Urinary bladder (tissue), 4 donors: ENCODE data around the gene CLEC12A. TPM values are rescaled to one million over a fixed set of nuclear protein-coding genes. Genes with fewer than 3 reads are reported as not detected.

Source experiments
- DNase-seq: peaks from one replicate; pipeline ENCODE4 v3.0.0-alpha.2; 2015; ENCODE audit errors: extremely low spot score
- H3K27ac ChIP-seq: one replicate; pipeline ENCODE4 v1.5.1; 2013; ENCODE audit warnings: low read depth, mild to moderate bottlenecking, moderate library complexity
- H3K36me3 ChIP-seq: one replicate; pipeline ENCODE4 v1.6.1; 2013; ENCODE audit warnings: mild to moderate bottlenecking, moderate library complexity; ENCODE audit not compliant: insufficient read depth
- H3K4me1 ChIP-seq: one replicate; pipeline ENCODE4 v1.6.1; 2013; ENCODE audit warnings: mild to moderate bottlenecking, moderate library complexity; ENCODE audit not compliant: insufficient read depth
- H3K4me3 ChIP-seq: one replicate; pipeline ENCODE4 v1.5.1; 2013; ENCODE audit warnings: low read depth, low read length
- whole genome bisulfite sequencing: extraction: QIAGEN DNeasy Blood & Tissue Kit; methylation state at CpG from one replicate; pipeline ENCODE4 v1.1.7; 2013; 5-methylcytosine and 5-hydroxymethylcytosine counted together
- polyA plus RNA-seq: library from polyadenylated mRNA; stranded (reverse); fragments of 200-250 nt; gene quantifications from one replicate; pipeline ENCODE4 v1.2.3, GENCODE V29; 2013
- total RNA-seq: library from RNA; depleted of rRNA; stranded (reverse); fragments of >200 nt; gene quantifications from one replicate; pipeline ENCODE4 v1.2.3, GENCODE V29; 2014
- donor health status: healthy with polysubstance abuse.
- donor health status: healthy.

Gene CLEC12A
- total RNA-seq (1.5 TPM), polyA plus RNA-seq (1.6 TPM)

DNA sequence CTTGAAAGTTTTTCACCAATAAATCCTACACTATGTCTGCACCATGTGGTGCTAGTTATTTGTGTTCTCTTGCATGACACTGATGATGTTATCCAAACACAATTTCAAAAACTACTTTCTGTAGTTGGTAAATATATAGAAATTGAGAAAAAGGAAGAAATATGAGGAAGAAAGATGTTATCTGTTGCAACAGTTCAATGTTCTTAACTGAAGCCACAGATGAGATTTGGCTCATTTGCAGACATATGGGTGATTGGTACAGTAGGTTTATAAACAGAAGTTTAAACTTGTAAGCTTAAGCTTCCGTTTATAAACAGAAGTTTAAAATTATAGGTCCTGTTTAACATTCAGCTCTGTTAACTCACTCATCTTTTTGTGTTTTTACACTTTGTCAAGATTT, at the start of gene CLEC12A:
CLEC12A (plus strand) TSS at position 229 of the 400 bp plus-strand sequence. CDS start 188 bp downstream, outside the sequence.
- no peak for DNase-seq
- WGBS = 36% methylated on average over 1 of the region's 1 CpG
- H3K4me3 ChIP-seq = no peak within 1 kb of the TSS
- H3K36me3 ChIP-seq = no peaks in the 10 kb centered on the region
- no peak within 1 kb of the TSS for H3K27ac ChIP-seq
- H3K4me1 ChIP-seq = no peaks in the 10 kb centered on the region

DNA sequence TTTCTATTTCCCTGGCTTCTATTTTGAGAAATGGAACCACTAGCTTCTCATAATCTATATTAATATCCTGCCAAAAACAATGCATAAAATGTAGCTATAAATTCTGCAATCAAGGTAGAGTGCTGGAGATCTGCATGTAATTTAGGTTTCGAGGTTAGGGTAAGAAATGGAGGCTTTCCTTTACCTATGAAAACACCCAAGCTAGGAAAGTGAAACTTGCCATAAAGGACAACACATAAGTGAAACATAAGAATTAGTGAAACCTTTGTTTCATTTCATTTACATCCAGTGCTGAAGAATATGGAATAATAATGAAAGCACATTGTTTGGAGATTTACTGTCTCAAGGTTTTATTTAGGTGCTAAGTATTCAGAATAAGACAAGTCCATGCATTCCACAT, 48.8 kb upstream of the CLEC12A start:
- H3K4me3 ChIP-seq = no peak overlapping the region
- no peaks in the 10 kb centered on the region for H3K36me3 ChIP-seq
- 86% methylated on average over 1 of the region's 1 CpG for WGBS
- no peak overlapping the region for H3K27ac ChIP-seq
- no peak for DNase-seq
- no peaks in the 10 kb centered on the region for H3K4me1 ChIP-seq

DNA sequence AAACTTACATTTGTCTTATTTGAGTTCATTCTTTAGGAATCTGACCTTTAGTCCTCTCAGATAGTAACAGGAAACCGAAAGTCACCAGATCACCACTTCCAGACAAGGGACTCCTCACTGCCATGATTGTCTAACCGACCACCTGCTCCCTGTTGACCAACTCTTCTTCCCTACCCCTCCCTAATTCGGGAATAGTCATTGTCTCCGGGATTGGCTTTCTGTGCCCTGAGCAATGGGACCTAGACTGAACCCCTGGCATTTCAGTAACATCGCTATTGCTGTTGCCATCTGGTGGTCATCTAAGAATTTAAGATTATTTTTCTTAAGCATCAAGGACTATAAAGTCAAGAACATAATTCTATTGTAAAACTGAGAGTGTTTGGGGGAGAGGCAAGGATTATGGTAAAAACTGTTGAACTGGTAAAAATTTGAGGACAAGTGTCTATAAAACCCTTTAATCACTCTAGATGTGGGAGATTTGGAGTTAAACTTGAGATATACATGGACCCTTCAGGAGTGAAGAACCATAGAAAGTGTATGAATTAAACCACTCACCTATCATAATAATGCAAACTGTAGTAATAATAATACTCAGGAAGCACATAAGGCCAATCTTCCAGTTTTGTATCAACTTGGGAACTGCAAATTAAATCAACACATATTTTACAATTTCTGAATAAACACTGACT, 45.4 kb upstream of the CLEC12A start:
- 14% methylated on average over 5 of the region's 5 CpGs for WGBS
- no peak overlapping the region for H3K4me3 ChIP-seq
- no peak overlapping the region for H3K27ac ChIP-seq
- no peaks in the 10 kb centered on the region for H3K36me3 ChIP-seq
- H3K4me1 ChIP-seq = no peaks in the 10 kb centered on the region
- no peak for DNase-seq

DNA sequence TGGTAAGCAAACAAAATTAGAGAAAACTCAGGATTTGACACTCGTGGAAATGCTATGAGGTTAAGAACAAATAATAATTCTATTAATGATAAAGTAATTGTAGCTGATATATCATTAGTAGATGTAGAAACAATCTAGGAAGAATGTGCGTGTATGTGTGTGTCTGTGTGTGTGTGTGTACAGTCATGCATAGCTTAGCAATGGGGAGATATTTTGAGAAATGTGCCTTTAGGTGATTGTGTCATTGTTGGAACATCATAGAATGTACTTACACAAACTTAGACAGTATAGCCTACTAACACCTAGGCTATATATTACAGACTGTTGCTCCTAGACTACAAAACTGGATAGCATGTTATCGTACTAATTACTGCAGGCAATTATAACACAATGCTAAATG, 44.3 kb upstream of the CLEC12A start:
- no peaks in the 10 kb centered on the region for H3K4me1 ChIP-seq
- 89% methylated on average over 3 of the region's 3 CpGs for WGBS

DNA sequence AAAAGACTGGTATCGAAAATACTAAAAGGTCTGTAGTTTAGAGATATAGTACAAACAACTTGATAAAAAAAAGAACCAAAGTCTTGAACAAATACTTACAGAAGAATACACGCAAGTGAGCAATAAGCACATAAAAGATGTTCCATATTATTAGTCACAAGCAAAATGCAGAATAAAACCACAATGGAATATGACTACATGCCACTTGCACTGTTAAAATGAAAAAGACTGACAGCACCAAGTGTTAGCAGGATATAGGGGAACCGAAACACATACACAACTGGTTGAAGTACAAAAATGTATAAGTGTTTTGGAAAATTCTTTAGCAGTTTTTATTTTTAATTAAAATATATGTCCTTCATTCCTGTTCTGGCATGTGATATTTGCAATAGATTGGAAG, 42.6 kb upstream of the CLEC12A start:
- Histone ChIP-seq H3K27ac (no peak overlapping the region), H3K36me3 (no peaks in the 10 kb centered on the region), H3K4me1 (no peaks in the 10 kb centered on the region), H3K4me3 (no peak overlapping the region)
- no peak for DNase-seq
- WGBS = 85% methylated on average over 3 of the region's 3 CpGs

More for the DNA sequence above, 44.3 kb upstream of the CLEC12A start:
- no peak for DNase-seq
- Histone ChIP-seq H3K36me3 (no peaks in the 10 kb centered on the region), H3K27ac (no peak overlapping the region), H3K4me3 (no peak overlapping the region)

DNA sequence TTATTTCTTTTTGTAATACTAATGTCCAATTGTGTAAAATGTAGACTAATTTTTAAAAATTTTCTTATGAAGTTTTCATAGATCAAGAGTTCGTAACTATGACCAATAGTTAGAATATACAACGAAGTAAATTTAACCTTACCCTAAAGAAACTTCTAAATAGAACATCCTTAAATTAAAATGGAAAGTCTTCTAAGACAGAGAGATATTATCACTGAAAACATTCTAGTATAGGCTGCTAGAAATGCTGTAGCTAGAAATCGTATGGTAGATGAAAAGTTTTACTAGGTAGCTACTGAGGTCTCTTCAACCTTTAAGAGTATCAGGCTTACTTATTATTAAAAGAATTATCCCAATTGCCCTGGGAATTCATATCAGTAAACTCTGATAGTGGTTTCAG, 40.0 kb upstream of the CLEC12A start:
- 70% methylated on average over 3 of the region's 3 CpGs for WGBS
- H3K4me1 ChIP-seq = no peaks in the 10 kb centered on the region
- no peak for DNase-seq
- no peak overlapping the region for H3K27ac ChIP-seq
- H3K4me3 ChIP-seq = no peak overlapping the region
- no peaks in the 10 kb centered on the region for H3K36me3 ChIP-seq

DNA sequence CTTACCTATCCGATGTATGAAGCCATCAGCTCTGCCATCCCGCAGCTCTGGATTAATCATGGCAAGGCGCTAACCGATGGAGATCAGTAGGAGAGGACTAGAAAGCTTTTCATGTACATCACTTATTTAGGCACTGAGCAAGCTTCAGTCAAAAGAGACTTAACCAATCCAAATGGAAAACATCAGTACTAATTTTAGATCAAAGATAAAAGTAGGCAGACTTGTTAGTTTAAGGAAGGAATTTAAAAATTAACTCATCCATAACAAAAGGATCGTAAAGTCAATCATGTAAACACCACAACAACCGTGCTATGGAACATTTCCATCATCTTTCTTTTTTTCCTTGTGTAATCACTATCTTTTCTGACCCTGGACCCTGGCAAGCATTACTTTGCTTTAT, 38.9 kb upstream of the CLEC12A start, which contains the start of gene CLEC2A:
CLEC2A (minus strand) TSS at position 101 of the 400 bp plus-strand sequence; CDS start at position 60, 41 bp downstream.
- no peak for DNase-seq
- Histone ChIP-seq H3K36me3 (no peaks in the 10 kb centered on the region), H3K4me1 (no peaks in the 10 kb centered on the region), H3K27ac (no peak within 1 kb of the TSS), H3K4me3 (no peak within 1 kb of the TSS)
- 53% methylated on average over 6 of the region's 6 CpGs for WGBS

DNA sequence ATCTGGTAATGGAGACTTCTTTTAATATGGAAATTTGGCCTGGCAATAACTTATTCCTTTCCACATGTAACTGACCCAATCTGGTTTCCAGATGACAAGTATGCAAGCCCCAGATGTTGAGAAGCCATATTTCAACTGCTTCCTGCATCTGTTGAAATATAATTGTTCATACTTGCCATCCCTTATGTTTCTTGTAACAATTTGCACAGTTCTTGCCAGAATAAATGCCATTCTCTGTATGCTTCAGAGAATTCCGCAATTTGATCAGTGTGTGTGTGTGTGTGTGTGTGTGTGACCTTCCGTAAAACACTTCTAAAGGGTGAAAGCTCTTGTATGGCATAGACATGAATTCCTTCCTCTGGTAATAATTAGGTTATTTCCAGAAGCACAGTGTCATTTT, 37.3 kb upstream of the CLEC12A start:
- no peak for DNase-seq
- no peak overlapping the region for H3K27ac ChIP-seq
- H3K4me3 ChIP-seq = no peak overlapping the region
- no peaks in the 10 kb centered on the region for H3K36me3 ChIP-seq
- 92% methylated on average over 2 of the region's 2 CpGs for WGBS
- no peaks in the 10 kb centered on the region for H3K4me1 ChIP-seq

DNA sequence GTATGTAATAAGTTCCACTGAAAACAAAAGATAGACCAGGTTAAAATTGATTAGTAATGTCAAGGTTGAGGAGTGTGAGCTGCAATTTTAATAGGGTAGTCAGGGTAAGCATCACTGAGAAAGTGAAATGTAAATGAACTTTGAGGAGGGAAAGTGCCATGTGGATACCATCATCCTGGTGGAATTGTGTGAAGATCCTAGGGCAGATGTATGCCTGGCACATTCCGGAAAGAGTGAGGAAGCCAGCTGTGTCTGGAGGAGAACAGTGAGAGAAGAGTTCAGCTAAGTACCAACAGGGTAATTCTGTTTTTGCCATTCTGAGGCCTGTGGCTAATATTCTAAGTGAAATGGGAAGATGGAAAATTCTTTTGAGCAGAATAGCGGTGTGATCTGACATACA, 36.2 kb upstream of the CLEC12A start:
- no peaks in the 10 kb centered on the region for H3K36me3 ChIP-seq
- no peaks in the 10 kb centered on the region for H3K4me1 ChIP-seq
- no peak overlapping the region for H3K4me3 ChIP-seq
- 96% methylated on average over 2 of the region's 2 CpGs for WGBS
- DNase-seq = no peak
- H3K27ac ChIP-seq = no peak overlapping the region

DNA sequence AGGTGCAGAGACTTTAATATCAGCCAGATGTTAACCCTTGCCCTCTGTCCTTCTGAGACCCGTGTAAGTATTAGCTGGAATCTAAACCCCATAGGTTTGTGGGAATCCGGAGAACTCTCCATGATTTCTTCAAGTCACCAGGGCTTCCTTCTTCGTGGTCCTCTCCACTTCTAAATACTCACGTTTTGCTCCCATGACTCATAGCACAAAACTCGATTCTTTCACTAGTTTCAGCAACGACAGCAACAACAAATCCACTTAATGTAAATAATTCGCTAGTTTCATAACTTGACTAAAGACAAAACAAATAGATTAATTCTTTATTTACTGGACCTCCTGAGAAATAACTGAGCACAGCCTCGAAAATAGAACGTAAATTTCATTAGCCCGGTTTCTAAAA, 34.6 kb upstream of the CLEC12A start:
- WGBS = 49% methylated on average over 10 of the region's 10 CpGs
- DNase-seq = no peak
- no peak overlapping the region for H3K27ac ChIP-seq
- H3K4me3 ChIP-seq = no peak overlapping the region
- H3K36me3 ChIP-seq = no peaks in the 10 kb centered on the region
- no peaks in the 10 kb centered on the region for H3K4me1 ChIP-seq

DNA sequence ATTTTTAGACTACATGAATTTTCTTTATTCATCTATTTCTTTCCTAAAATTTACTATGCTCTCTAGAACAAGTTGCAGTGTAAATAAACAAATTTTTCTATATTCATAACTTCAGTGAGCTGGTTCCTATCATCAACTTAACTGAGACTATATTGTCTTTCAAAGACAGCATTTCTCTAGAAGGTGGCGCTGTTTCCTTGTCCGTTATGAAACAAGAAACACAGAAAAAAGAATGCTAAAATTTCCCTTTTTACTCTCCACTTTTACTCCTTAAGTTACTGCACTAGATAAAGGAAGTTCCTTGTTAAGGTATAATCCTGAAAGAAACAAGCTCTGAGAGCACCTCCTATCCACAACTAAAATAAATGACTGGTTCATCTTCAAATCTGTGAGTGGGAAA, 30.8 kb upstream of the CLEC12A start:
- 31% methylated on average over 2 of the region's 2 CpGs for WGBS
- Histone ChIP-seq H3K27ac (no peak overlapping the region), H3K4me3 (no peak overlapping the region), H3K36me3 (no peaks in the 10 kb centered on the region), H3K4me1 (no peaks in the 10 kb centered on the region)
- no peak for DNase-seq

DNA sequence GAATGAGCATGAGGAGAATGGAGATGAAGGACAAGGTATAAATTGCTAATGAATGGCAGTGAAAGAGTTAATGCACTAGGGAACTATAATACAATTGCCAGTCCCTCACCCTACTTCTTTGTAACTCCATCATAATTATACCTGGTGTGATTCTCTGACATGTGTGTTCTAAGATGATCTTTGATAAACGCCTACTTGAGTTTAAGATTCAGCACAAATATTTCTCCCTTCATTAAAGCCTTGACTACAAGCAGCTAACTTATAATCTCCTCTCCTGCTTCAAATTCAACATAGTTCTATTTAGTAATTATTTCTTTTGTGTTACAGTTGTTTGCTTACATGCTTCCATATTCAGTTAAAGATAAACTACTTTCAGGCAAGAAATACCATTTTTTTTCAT, 29.4 kb upstream of the CLEC12A start:
- no peak overlapping the region for H3K4me3 ChIP-seq
- H3K36me3 ChIP-seq = no peaks in the 10 kb centered on the region
- no peaks in the 10 kb centered on the region for H3K4me1 ChIP-seq
- DNase-seq = no peak
- H3K27ac ChIP-seq = no peak overlapping the region
- WGBS = 81% methylated on average over 1 of the region's 1 CpG

DNA sequence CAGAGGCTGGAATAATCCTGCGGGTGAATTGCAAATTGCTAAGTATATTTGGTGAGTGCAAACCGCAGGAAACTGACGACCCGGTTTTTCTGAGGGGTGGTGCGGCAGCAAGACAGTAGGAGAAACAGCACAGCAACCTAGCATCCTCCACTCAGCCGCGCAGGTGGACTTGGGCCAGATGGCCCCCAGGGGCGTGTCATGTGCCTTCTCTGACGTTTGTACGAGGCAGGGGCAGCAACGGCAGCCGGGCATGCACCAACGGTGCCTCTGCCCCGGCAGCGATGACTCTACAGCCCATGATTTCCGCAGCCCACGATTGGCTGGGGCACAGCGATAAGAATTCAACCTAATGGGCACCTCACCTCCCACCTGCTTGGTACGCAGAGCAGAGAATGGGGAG, 28.0 kb upstream of the CLEC12A start:
- Histone ChIP-seq H3K4me1 (no peaks in the 10 kb centered on the region), H3K36me3 (no peaks in the 10 kb centered on the region), H3K4me3 (peak overlapping the region; percentile 18), H3K27ac (no peak overlapping the region)
- WGBS = 49% methylated on average over 19 of the region's 19 CpGs
- DNase-seq = no peak

DNA sequence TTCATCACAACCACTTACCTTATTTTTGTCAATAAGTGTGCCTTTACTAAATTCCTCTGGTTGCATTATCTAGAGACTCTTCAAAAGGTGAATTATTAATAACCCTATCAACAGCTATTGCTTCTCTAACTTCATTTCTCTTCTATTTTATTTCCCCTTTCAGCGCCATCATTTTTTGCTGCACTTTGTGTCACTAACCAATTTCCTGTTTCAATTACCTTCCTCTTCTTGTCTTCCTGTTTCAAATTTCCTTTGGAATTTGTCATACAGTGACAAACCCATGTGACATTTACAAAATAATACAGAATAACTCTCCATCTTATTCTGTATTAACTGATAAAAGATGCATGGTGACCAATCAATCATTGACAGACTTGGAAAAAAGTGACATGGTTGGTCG, 26.8 kb upstream of the CLEC12A start:
- DNase-seq = no peak
- H3K4me1 ChIP-seq = no peaks in the 10 kb centered on the region
- H3K4me3 ChIP-seq = no peak overlapping the region
- 83% methylated on average over 2 of the region's 2 CpGs for WGBS
- H3K36me3 ChIP-seq = no peaks in the 10 kb centered on the region
- no peak overlapping the region for H3K27ac ChIP-seq

DNA sequence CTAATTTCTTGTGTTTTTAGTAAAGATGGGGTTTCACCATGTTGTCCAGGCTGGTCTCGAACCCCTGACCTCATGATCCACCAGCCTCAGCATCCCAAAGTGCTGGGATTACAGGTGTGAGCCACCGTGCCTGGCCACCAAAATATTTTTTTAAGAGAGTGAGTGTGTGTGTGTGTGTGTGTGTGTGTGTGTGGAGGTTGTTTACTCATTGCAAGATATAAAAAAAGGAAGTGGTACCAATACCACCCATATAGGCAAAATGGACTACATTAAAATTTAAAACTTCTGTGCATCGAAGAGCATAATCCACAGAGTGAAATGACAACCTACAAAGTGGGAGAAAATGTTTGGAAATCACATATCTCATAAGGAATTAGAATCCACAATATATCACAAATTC, 23.5 kb upstream of the CLEC12A start:
- no peak for DNase-seq
- Histone ChIP-seq H3K27ac (no peak overlapping the region), H3K4me1 (no peaks in the 10 kb centered on the region), H3K4me3 (no peak overlapping the region), H3K36me3 (no peaks in the 10 kb centered on the region)
- WGBS = 84% methylated on average over 3 of the region's 3 CpGs
